Panc1 (cell line): ENCODE measurements around the gene AUP1. TPM values are rescaled to one million over a fixed set of nuclear protein-coding genes. Genes with fewer than 3 reads are reported as not detected.

Experiments used
- ATAC-seq: fragments of 200-7000 bp; cut with Tn5 transposase; 2 replicates; pipeline ENCODE4 v1.9.1; 2020; ENCODE audit warnings: mild to moderate bottlenecking, moderate library complexity
- BruUV-seq: library from RNA; stranded (reverse); fragments of 400-500 nt; replicated peaks from 2 replicates; lab custom pipeline; 2021; lab: Mats Ljungman, UMichigan
- CTCF ChIA-PET: fragments of 300-600 bp; sonication (Branson Sonifier 250); formaldehyde crosslinking; loops from one replicate; lab custom pipeline; 2022; ENCODE audit warnings: antibody characterized with exemption; lab: Charles Lee
- POLR2A ChIA-PET: fragments of 300-600 bp; sonication (Branson Sonifier 250); formaldehyde crosslinking; loops from one replicate; lab custom pipeline; 2022; ENCODE audit warnings: antibody characterized with exemption; lab: Charles Lee
- DNase-seq: peaks from one replicate; pipeline ENCODE4 v3.0.0-alpha.2; 2010; ENCODE audit warnings: low read depth, low spot score
- H3K27ac ChIP-seq: 2 replicates; pipeline ENCODE4 v1.5.1; 2011; ENCODE audit warnings: mild to moderate bottlenecking, low read length, inconsistent platforms
- H3K27me3 ChIP-seq: fragments of 200-500 bp; sonication (Bioruptor generic); 2 replicates; pipeline ENCODE4 v1.6.0; 2014; ENCODE audit warnings: low read length, inconsistent platforms; ENCODE audit not compliant: control insufficient read depth, insufficient read depth
- H3K36me3 ChIP-seq: fragments of 200-500 bp; sonication (Bioruptor generic); 2 replicates; pipeline ENCODE4 v1.5.1; 2014; ENCODE audit warnings: inconsistent platforms, mild to moderate bottlenecking, low read length, moderate library complexity; ENCODE audit not compliant: control insufficient read depth, insufficient read depth
- H3K4me1 ChIP-seq: 2 replicates; pipeline ENCODE4 v1.5.1; 2011; ENCODE audit warnings: inconsistent platforms, mild to moderate bottlenecking, low read length, moderate library complexity; ENCODE audit not compliant: control insufficient read depth, insufficient read depth
- H3K4me3 ChIP-seq, 2 experiments: 2 replicates each; pipeline ENCODE4 v1.5.1; 2011 to 2012; ENCODE audit warnings: low read depth in 2 of 2, low read length in 2 of 2, mild to moderate bottlenecking in 2 of 2, inconsistent platforms in 1 of 2, moderate library complexity in 1 of 2
- H3K9me3 ChIP-seq: fragments of 200-500 bp; sonication (Bioruptor generic); 2 replicates; pipeline ENCODE4 v1.5.1; 2014; ENCODE audit warnings: low read depth, mild to moderate bottlenecking, inconsistent platforms, low read length, moderate library complexity; ENCODE audit not compliant: control insufficient read depth, insufficient read depth
- POLR2AphosphoS5 ChIP-seq: IDR thresholded peaks from 2 replicates; pipeline ENCODE4 v1.6.1; 2012; ENCODE audit warnings: mild to moderate bottlenecking, low read depth, low read length, moderate library complexity
- SIN3A ChIP-seq: IDR thresholded peaks from 2 replicates; pipeline ENCODE4 v1.6.1; 2012; ENCODE audit warnings: low read depth, mild to moderate bottlenecking, low read length, moderate library complexity, borderline replicate concordance; ENCODE audit not compliant: insufficient read depth
- TCF7L2 ChIP-seq: IDR thresholded peaks from 2 replicates; pipeline ENCODE4 v1.6.1; 2011; ENCODE audit warnings: mild to moderate bottlenecking, low read depth, low read length, inconsistent platforms
- in situ Hi-C: cut with HindIII; loops from 2 replicates; pipeline ENCODE4 v1.10.0; 2016; ENCODE audit warnings: low sequenced_read_pairs, low pct_unique_long_range_greater_than_20kb
- intact Hi-C: fragments of 100-400 bp; cut with micrococcal nuclease; formaldehyde crosslinking; loops from one replicate; pipeline ENCODE4 v1.10.0; 2022; ENCODE audit not compliant: unreplicated experiment
- total RNA-seq: library from RNA; stranded (reverse); gene quantifications from one replicate; pipeline ENCODE4 v1.2.1, GENCODE V29; 2021; ENCODE audit not compliant: unreplicated experiment
- TF ChIP-seq, protein P1 (sequence below): fragments of 450-650 bp; IDR thresholded peaks from 2 replicates; pipeline ENCODE4 v1.5.1; 2017; ENCODE audit warnings: mild to moderate bottlenecking
- TF ChIP-seq, protein P2 (sequence below), 2 experiments: IDR thresholded peaks; 2 replicates each; pipeline ENCODE4 v1.6.1; 2011 to 2012; ENCODE audit warnings: low read depth in 2 of 2, control low read depth in 1 of 2, low read length in 1 of 2, mild to moderate bottlenecking in 1 of 2, moderate library complexity in 1 of 2; ENCODE audit not compliant: insufficient read depth in 1 of 2

The AUP1 gene
- total RNA-seq, 1 experiment from 2014 or later, result 142 TPM

DNA sequence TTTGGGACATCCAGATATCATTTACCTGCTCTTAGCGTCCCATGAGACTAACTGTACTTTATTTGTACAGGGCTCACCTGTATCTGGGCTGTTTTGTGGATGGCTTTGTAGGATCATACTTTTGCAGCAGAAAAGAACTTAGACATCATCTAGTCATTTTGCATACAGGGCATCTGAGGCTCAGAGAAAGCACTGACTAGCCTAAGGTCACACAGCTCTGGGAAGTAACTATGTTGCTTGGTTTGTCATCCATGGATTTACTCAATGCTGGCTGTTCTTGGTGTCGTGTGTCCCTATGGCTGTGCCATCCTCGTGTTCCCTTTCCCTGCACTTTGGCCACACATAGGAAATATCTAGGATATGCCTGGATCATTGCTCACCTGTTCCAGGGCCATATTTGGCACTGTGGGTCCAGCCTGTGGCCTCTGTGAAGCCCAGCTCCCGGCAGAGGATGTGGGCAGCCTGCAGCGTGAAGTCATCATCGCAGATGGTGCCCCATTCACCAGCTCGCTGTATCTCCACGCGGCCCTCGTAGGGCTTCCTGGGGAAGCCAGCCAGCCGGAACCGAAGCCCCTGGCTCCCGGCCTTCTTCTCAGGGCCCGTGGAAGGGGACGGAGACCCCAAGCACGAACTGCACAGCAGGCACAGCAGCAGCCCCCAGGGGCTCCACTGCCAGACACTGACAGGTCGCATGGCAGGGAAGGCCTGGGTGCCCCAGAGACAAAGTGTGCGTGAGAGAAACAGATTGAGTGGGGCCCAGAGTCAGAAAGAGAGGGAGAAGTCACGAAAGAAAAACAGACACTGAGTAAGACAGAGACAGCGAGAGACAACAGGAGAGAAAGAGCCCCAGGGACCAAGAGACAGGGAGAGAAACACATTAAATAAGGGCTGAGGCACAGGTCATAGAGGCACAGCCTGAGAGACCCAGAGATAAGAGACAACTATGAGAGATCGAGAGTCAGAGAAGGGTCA lies 22.7 kb upstream of the AUP1 start:
- TF ChIP-seq TCF7L2 (no peak), POLR2AphosphoS5 (no peak), SIN3A (no peak)
- TF ChIP-seq, protein P1, sequence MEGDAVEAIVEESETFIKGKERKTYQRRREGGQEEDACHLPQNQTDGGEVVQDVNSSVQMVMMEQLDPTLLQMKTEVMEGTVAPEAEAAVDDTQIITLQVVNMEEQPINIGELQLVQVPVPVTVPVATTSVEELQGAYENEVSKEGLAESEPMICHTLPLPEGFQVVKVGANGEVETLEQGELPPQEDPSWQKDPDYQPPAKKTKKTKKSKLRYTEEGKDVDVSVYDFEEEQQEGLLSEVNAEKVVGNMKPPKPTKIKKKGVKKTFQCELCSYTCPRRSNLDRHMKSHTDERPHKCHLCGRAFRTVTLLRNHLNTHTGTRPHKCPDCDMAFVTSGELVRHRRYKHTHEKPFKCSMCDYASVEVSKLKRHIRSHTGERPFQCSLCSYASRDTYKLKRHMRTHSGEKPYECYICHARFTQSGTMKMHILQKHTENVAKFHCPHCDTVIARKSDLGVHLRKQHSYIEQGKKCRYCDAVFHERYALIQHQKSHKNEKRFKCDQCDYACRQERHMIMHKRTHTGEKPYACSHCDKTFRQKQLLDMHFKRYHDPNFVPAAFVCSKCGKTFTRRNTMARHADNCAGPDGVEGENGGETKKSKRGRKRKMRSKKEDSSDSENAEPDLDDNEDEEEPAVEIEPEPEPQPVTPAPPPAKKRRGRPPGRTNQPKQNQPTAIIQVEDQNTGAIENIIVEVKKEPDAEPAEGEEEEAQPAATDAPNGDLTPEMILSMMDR, result no peak
- TF ChIP-seq, protein P2, sequence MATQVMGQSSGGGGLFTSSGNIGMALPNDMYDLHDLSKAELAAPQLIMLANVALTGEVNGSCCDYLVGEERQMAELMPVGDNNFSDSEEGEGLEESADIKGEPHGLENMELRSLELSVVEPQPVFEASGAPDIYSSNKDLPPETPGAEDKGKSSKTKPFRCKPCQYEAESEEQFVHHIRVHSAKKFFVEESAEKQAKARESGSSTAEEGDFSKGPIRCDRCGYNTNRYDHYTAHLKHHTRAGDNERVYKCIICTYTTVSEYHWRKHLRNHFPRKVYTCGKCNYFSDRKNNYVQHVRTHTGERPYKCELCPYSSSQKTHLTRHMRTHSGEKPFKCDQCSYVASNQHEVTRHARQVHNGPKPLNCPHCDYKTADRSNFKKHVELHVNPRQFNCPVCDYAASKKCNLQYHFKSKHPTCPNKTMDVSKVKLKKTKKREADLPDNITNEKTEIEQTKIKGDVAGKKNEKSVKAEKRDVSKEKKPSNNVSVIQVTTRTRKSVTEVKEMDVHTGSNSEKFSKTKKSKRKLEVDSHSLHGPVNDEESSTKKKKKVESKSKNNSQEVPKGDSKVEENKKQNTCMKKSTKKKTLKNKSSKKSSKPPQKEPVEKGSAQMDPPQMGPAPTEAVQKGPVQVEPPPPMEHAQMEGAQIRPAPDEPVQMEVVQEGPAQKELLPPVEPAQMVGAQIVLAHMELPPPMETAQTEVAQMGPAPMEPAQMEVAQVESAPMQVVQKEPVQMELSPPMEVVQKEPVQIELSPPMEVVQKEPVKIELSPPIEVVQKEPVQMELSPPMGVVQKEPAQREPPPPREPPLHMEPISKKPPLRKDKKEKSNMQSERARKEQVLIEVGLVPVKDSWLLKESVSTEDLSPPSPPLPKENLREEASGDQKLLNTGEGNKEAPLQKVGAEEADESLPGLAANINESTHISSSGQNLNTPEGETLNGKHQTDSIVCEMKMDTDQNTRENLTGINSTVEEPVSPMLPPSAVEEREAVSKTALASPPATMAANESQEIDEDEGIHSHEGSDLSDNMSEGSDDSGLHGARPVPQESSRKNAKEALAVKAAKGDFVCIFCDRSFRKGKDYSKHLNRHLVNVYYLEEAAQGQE (IDR thresholded peaks at IDR 0.05; ENCODE audit: insufficient read depth in 1 of 2, low read depth in 2 of 2, low read length in 1 of 2), result no peak
- in situ Hi-C loops (no loop called here), intact Hi-C loops (no loop called here)
- ChIA-PET CTCF (no interaction called here), POLR2A (interaction anchor here (0.6 kb wide), 1 partner anchor 650 kb away, joined by 4 read pairs; no protein-coding TSS in a partner anchor)
- Histone ChIP-seq H3K9me3 (no peaks in the 10 kb centered on the region), H3K27ac (no peak overlapping the region), H3K4me1 (peaks cover 23% of the 10 kb centered on the region), H3K27me3 (no peaks in the 10 kb centered on the region; the same call in 1 of the 2 replicates), H3K4me3 (no peak overlapping the region), H3K36me3 (no peaks in the 10 kb centered on the region)
- DNase-seq (no peak), ATAC-seq (no peak)
- BruUV-seq, result no TSS peak

DNA sequence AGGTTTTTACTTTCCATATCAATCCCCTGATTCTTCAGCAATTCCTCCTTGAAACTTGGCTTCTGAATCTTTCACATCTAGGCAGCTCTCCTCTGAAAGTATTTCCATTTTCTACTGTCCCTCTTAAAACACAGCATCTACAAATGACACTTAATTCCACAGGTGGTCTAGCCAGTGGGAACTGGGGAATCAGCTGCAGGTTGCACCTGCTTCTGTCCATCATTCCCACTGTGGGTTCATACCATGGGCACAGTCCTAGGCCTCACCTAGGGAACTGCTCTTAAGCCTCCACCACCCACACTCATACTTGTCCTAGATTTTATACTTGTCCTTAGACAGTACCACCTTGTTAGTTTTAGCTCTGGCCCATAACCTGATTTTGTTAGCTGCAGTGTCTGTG lies 22.0 kb upstream of the AUP1 start:
- ATAC-seq (no peak), DNase-seq (no peak)
- no peaks in the 10 kb centered on the region; the same call in 1 of the 2 replicates for H3K27me3 ChIP-seq
- no peaks in the 10 kb centered on the region for H3K9me3 ChIP-seq
- TF ChIP-seq, protein P1, result no peak
- TF ChIP-seq SIN3A (no peak), TCF7L2 (no peak), POLR2AphosphoS5 (no peak)
- TF ChIP-seq, protein P2 (IDR thresholded peaks at IDR 0.05; ENCODE audit: insufficient read depth in 1 of 2, low read depth in 2 of 2, low read length in 1 of 2), result no peak
- ChIA-PET POLR2A (interaction anchor here (0.6 kb wide), 1 partner anchor 651 kb away, joined by 4 read pairs; no protein-coding TSS in a partner anchor), CTCF (no interaction called here)
- no TSS peak for BruUV-seq
- no peak overlapping the region for H3K4me3 ChIP-seq
- no peaks in the 10 kb centered on the region for H3K36me3 ChIP-seq
- peaks cover 23% of the 10 kb centered on the region for H3K4me1 ChIP-seq
- in situ Hi-C loops (no loop called here), intact Hi-C loops (no loop called here)
- H3K27ac ChIP-seq, result no peak overlapping the region
